ENCODE measurements around the gene SETDB2. TPM values are rescaled to one million over a fixed set of nuclear protein-coding genes. Genes with fewer than 3 reads are reported as not detected.

The SETDB2 gene
- polyA plus RNA-seq, 1 donor from 2014 or later, result 14.6 TPM

GRCh38 chr13:49412749-49413148 lies 31.3 kb upstream of the SETDB2 start:
- Histone ChIP-seq H3K9me2 (ENCODE audit: insufficient read depth, low read length) (no peaks in the 10 kb centered on the region), H3K4me2 (ENCODE audit: low read length) (no peak overlapping the region), H4K20me1 (ENCODE audit: insufficient read depth) (no peaks in the 10 kb centered on the region), H3K27me3 (ENCODE audit: insufficient read depth, low read depth, low read length) (no peaks in the 10 kb centered on the region), H3K9me3 (ENCODE audit: low read length) (no peaks in the 10 kb centered on the region), H2AFZ (ENCODE audit: low read depth, low read length) (no peak overlapping the region), H3K36me3 (ENCODE audit: insufficient read depth, low read length) (no peaks in the 10 kb centered on the region), H3K9ac (ENCODE audit: low read length) (no peak overlapping the region), H3K27ac (ENCODE audit: low read length) (no peak overlapping the region), H3K79me2 (replicated peaks; ENCODE audit: insufficient read depth, low read length) (no peaks in the 10 kb centered on the region), H3K4me3 (ENCODE audit: low read length) (no peak overlapping the region), H3F3A (ENCODE audit: insufficient read depth, low read length, poor library complexity, severe bottlenecking) (no peaks in the 10 kb centered on the region)
- TF ChIP-seq EP300 (conservative IDR thresholded peaks at IDR 0.05; ENCODE audit: poor library complexity, severe bottlenecking) (no peak), RAD21 (conservative IDR thresholded peaks at IDR 0.05) (no peak), TAF1 (IDR thresholded peaks at IDR 0.05; ENCODE audit: low read depth) (no peak), MXI1 (conservative IDR thresholded peaks at IDR 0.05; ENCODE audit: poor library complexity, severe bottlenecking) (no peak), POLR2AphosphoS5 (IDR thresholded peaks at IDR 0.05) (no peak)

GRCh38 chr13:49417161-49417560 lies 26.9 kb upstream of the SETDB2 start:
- no peak overlapping the region for H2AFZ ChIP-seq (ENCODE audit: low read depth, low read length)
- H3K9me3 ChIP-seq (ENCODE audit: low read length), result no peaks in the 10 kb centered on the region
- H3K27me3 ChIP-seq (ENCODE audit: insufficient read depth, low read depth, low read length), result no peaks in the 10 kb centered on the region

GRCh38 chr13:49418206-49418605 lies 25.9 kb upstream of the SETDB2 start:
- Histone ChIP-seq H3K9me3 (ENCODE audit: low read length) (no peaks in the 10 kb centered on the region), H3F3A (ENCODE audit: insufficient read depth, low read length, poor library complexity, severe bottlenecking) (no peaks in the 10 kb centered on the region), H3K27me3 (ENCODE audit: insufficient read depth, low read depth, low read length) (no peaks in the 10 kb centered on the region), H4K20me1 (ENCODE audit: insufficient read depth) (no peaks in the 10 kb centered on the region), H3K27ac (ENCODE audit: low read length) (no peak overlapping the region), H3K79me2 (replicated peaks; ENCODE audit: insufficient read depth, low read length) (no peaks in the 10 kb centered on the region), H3K36me3 (ENCODE audit: insufficient read depth, low read length) (no peaks in the 10 kb centered on the region), H2AFZ (ENCODE audit: low read depth, low read length) (no peak overlapping the region), H3K9me2 (ENCODE audit: insufficient read depth, low read length) (no peaks in the 10 kb centered on the region), H3K4me3 (ENCODE audit: low read length) (no peak overlapping the region), H3K4me2 (ENCODE audit: low read length) (no peak overlapping the region), H3K9ac (ENCODE audit: low read length) (no peak overlapping the region)
- TF ChIP-seq REST (IDR thresholded peaks at IDR 0.05; ENCODE audit: borderline replicate concordance) (no peak), RAD21 (conservative IDR thresholded peaks at IDR 0.05) (no peak), TAF1 (IDR thresholded peaks at IDR 0.05; ENCODE audit: low read depth) (no peak), EZH2 (IDR thresholded peaks at IDR 0.05; ENCODE audit: borderline replicate concordance, insufficient read depth, low read length, poor library complexity, severe bottlenecking) (no peak), SMC3 (conservative IDR thresholded peaks at IDR 0.05; ENCODE audit: poor library complexity) (no peak), CTCF (IDR thresholded peaks at IDR 0.05; ENCODE audit: poor library complexity, severe bottlenecking) (no peak)

More at GRCh38 chr13:49417161-49417560, 26.9 kb upstream of the SETDB2 start:
- H3K79me2 ChIP-seq (replicated peaks; ENCODE audit: insufficient read depth, low read length), result no peaks in the 10 kb centered on the region
- H3K27ac ChIP-seq (ENCODE audit: low read length), result no peak overlapping the region
- H3K36me3 ChIP-seq (ENCODE audit: insufficient read depth, low read length), result no peaks in the 10 kb centered on the region
- H3F3A ChIP-seq (ENCODE audit: insufficient read depth, low read length, poor library complexity, severe bottlenecking), result no peaks in the 10 kb centered on the region
- H3K4me2 ChIP-seq (ENCODE audit: low read length), result no peak overlapping the region
- H3K4me3 ChIP-seq (ENCODE audit: low read length), result no peak overlapping the region
- TF ChIP-seq EZH2 (IDR thresholded peaks at IDR 0.05; ENCODE audit: borderline replicate concordance, insufficient read depth, low read length, poor library complexity, severe bottlenecking) (no peak), POLR2AphosphoS5 (IDR thresholded peaks at IDR 0.05) (no peak), REST (IDR thresholded peaks at IDR 0.05; ENCODE audit: borderline replicate concordance) (no peak), EP300 (conservative IDR thresholded peaks at IDR 0.05; ENCODE audit: poor library complexity, severe bottlenecking) (no peak), SMC3 (conservative IDR thresholded peaks at IDR 0.05; ENCODE audit: poor library complexity) (no peak), MXI1 (conservative IDR thresholded peaks at IDR 0.05; ENCODE audit: poor library complexity, severe bottlenecking) (no peak), RAD21 (conservative IDR thresholded peaks at IDR 0.05) (no peak)
- no peaks in the 10 kb centered on the region for H3K9me2 ChIP-seq (ENCODE audit: insufficient read depth, low read length)
- no peak overlapping the region for H3K9ac ChIP-seq (ENCODE audit: low read length)
- H4K20me1 ChIP-seq (ENCODE audit: insufficient read depth), result no peaks in the 10 kb centered on the region
